Astrocyte (in vitro differentiated cells and primary cell): ENCODE measurements around the gene CREB5.

Experiments
- CTCF ChIP-seq: IDR thresholded peaks from 2 replicates; pipeline ENCODE4 v1.5.1; 2011; ENCODE audit warnings: low read depth, mild to moderate bottlenecking, inconsistent platforms, low read length, moderate library complexity; ENCODE audit not compliant: insufficient read depth
- EZH2 ChIP-seq: IDR thresholded peaks from 2 replicates; pipeline ENCODE4 v1.6.1; 2012; ENCODE audit warnings: mild to moderate bottlenecking, low read length, inconsistent platforms; ENCODE audit not compliant: insufficient read depth

GRCh38 chr7:28597284-28597683 lies 185.0 kb downstream of the CREB5 start:
- TF ChIP-seq EZH2 = no peak
- no peak for TF ChIP-seq CTCF
